GM12878 (cell line): ENCODE measurements around the gene NFIX. TPM values are rescaled to one million over a fixed set of nuclear protein-coding genes. Genes with fewer than 3 reads are reported as not detected.

ENCODE experiments used
- BACH1 ChIP-seq: fragments of 450-650 bp; IDR thresholded peaks from 2 replicates; pipeline ENCODE4 v1.6.1; 2017; ENCODE audit warnings: mild to moderate bottlenecking, borderline replicate concordance
- BHLHE40 ChIP-seq, 2 experiments: fragments of 450-650 bp in 1 of 2; IDR thresholded peaks; 2 replicates each; pipeline ENCODE4 v1.6.1; 2011 to 2017; ENCODE audit warnings: low read depth in 2 of 2, borderline replicate concordance in 1 of 2, improper control_type of control experiment in 1 of 2, low read length in 1 of 2, mild to moderate bottlenecking in 1 of 2
- GATAD2B ChIP-seq: fragments of 450-650 bp; conservative IDR thresholded peaks from 2 replicates; pipeline ENCODE4 v1.6.1; 2017; ENCODE audit warnings: low read depth, mild to moderate bottlenecking, moderate library complexity
- HDGF ChIP-seq: fragments of 450-650 bp; IDR thresholded peaks from 2 replicates; pipeline ENCODE4 v1.6.1; 2016; ENCODE audit warnings: antibody characterized with exemption
- IKZF1 ChIP-seq: fragments of 450-650 bp; conservative IDR thresholded peaks from 2 replicates; pipeline ENCODE4 v1.6.1; 2017; ENCODE audit warnings: antibody characterized with exemption, mild to moderate bottlenecking
- KDM1A ChIP-seq: fragments of 200-600 bp; sonication (generic); IDR thresholded peaks from 2 replicates; pipeline ENCODE4 v1.6.1; 2016; ENCODE audit warnings: borderline replicate concordance
- MXI1 ChIP-seq: fragments of 150-350 bp; IDR thresholded peaks from 2 replicates; pipeline ENCODE4 v1.6.1; 2011; ENCODE audit warnings: low read depth, mild to moderate bottlenecking, inconsistent platforms, low read length, improper control_type of control experiment
- MYC ChIP-seq: IDR thresholded peaks from 2 replicates; pipeline ENCODE4 v1.6.1; 2011; ENCODE audit warnings: mild to moderate bottlenecking, low read length, moderate library complexity, inconsistent platforms; ENCODE audit not compliant: insufficient read depth, insufficient replicate concordance, insufficient read length, severe bottlenecking
- NRF1 ChIP-seq: conservative IDR thresholded peaks from 2 replicates; pipeline ENCODE4 v1.6.1; 2011; ENCODE audit warnings: mild to moderate bottlenecking, low read depth, low read length, improper control_type of control experiment
- POLR2AphosphoS5 ChIP-seq: IDR thresholded peaks from 2 replicates; pipeline ENCODE4 v1.6.1; 2011; ENCODE audit warnings: mild to moderate bottlenecking, low read length, inconsistent platforms
- RBBP5 ChIP-seq: fragments of 200-600 bp; sonication (generic); conservative IDR thresholded peaks from 2 replicates; pipeline ENCODE4 v1.6.1; 2016
- SMAD5 ChIP-seq: IDR thresholded peaks from 2 replicates; pipeline ENCODE4 v1.6.1; 2016; ENCODE audit warnings: antibody characterized with exemption, low read depth
- SP1 ChIP-seq: IDR thresholded peaks from one replicate; pipeline ENCODE4 v1.6.1; 2011; ENCODE audit warnings: low read depth, low read length
- SPI1 ChIP-seq: IDR thresholded peaks from 2 replicates; pipeline ENCODE4 v1.6.1; 2011; ENCODE audit warnings: low read depth, mild to moderate bottlenecking, low read length, moderate library complexity, borderline replicate concordance; ENCODE audit not compliant: insufficient read depth
- SREBF1 ChIP-seq: IDR thresholded peaks from 2 replicates; pipeline ENCODE4 v1.6.1; 2012; ENCODE audit warnings: mild to moderate bottlenecking, low read length
- SUZ12 ChIP-seq: fragments of 200-600 bp; sonication (generic); IDR thresholded peaks from one replicate; pipeline ENCODE4 v1.6.1; 2018; ENCODE audit warnings: antibody characterized with exemption, mild to moderate bottlenecking; ENCODE audit not compliant: unreplicated experiment
- TCF12 ChIP-seq: IDR thresholded peaks from 2 replicates; pipeline ENCODE4 v1.6.1; 2011; ENCODE audit warnings: low read depth, mild to moderate bottlenecking, low read length
- TCF3 ChIP-seq: IDR thresholded peaks from 2 replicates; pipeline ENCODE4 v1.6.1; 2012; ENCODE audit warnings: low read depth, mild to moderate bottlenecking, low read length, borderline replicate concordance; ENCODE audit not compliant: insufficient read depth
- ZNF274 ChIP-seq: IDR thresholded peaks from one replicate; pipeline ENCODE4 v1.8.0; 2011; ENCODE audit not compliant: insufficient read length, insufficient read depth
- polyA plus RNA-seq, 11 experiments: library from polyadenylated mRNA; depleted of rRNA in 4 of 11; unstranded in 6 of 11; stranded (reverse) in 5 of 11; fragments of >200 nt; fragmentation: Nextera tagmentation in 4 of 11; fragmentation: Illumina TruSeq in 1 of 11; extraction: Ambion mirVana in 4 of 11; extraction: Trizol in 1 of 11; gene quantifications; 1 replicate in 1 of 11; 2 replicates in 10 of 11; pipeline versions ENCODE4 v1.2.1 to v1.2.3, GENCODE V29; 2011 to 2016; ENCODE audit warnings: inconsistent platforms in 2 of 11, missing spikeins in 2 of 11, low read depth in 1 of 11
- total RNA-seq, 4 experiments: library from RNA; depleted of rRNA in 3 of 4; stranded (reverse); fragments of >200 nt in 3 of 4; fragmentation: Illumina TruSeq in 1 of 4; extraction: Trizol in 1 of 4; gene quantifications; 2 replicates each; pipeline versions ENCODE4 v1.2.1 to v1.2.3, GENCODE V29; 2013 to 2021
- TF ChIP-seq, protein P1 (sequence below): IDR thresholded peaks from 2 replicates; pipeline ENCODE4 v1.6.1; 2011; ENCODE audit warnings: borderline replicate concordance, low read depth, mild to moderate bottlenecking, moderate library complexity, low read length; ENCODE audit not compliant: insufficient read depth, poor library complexity, severe bottlenecking
- TF ChIP-seq, protein P2 (sequence below): fragments of 450-650 bp; IDR thresholded peaks from 2 replicates; pipeline ENCODE4 v1.6.1; 2016; ENCODE audit warnings: mild to moderate bottlenecking
- TF ChIP-seq, protein P3 (sequence below): fragments of 450-650 bp; IDR thresholded peaks from 2 replicates; pipeline ENCODE4 v1.6.1; 2018; ENCODE audit warnings: borderline replicate concordance, mild to moderate bottlenecking; ENCODE audit not compliant: partially characterized antibody
- TF ChIP-seq, protein P4 (sequence below): fragments of 450-650 bp; IDR thresholded peaks from 2 replicates; pipeline ENCODE4 v1.6.1; 2014; ENCODE audit warnings: mild to moderate bottlenecking

NFIX gene
- total and polyA plus RNA-seq, 10 of the 15 experiments (the other 5 are each of a cell fraction or from before 2014, with no cell fraction given), result 0.02 to 2.2 (median 0.28) TPM

DNA sequence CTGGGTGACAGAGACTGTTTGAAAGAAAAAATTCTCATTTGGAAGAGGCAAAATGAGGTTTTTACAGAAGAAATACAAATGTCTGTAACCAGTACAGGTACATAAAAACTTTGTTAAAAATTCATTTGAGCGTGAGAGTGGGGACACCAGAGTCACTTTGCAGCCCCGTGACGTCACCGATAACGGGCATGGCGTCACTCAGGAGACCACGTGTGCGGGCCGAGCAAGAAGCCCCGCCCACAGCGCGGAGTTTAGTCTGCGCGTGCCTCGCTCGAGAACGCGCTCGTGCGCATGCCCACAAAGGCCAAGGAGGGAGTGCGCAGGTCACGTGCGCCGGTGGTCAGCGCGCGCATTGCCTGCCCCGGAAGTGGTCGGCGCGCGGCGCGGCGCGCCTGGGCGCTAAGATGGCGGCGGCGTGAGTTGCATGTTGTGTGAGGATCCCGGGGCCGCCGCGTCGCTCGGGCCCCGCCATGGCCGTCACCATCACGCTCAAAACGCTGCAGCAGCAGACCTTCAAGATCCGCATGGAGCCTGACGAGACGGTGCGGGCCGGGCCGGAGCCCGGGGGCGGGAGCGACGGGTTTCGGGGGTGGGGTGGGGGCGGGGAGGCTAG is 49.7 kb upstream of the NFIX start, which contains the start of gene RAD23A (continued):
- TF ChIP-seq TCF3 (peak; percentile 67; the same call in 1 of the 2 replicates), SPI1 (no peak), MXI1 (peak; percentile 97), TCF12 (peak; percentile 51; the same call in 1 of the 2 replicates), NRF1 (peak; percentile 94), SMAD5 (peak; percentile 82; the same call in 1 of the 2 replicates), SUZ12 (no peak), MYC (peak; percentile 76), SREBF1 (no peak), BHLHE40 (IDR thresholded peaks at IDR 0.05; ENCODE audit: borderline replicate concordance in 1 of 2, low read depth in 2 of 2, low read length in 1 of 2) (peak; percentile 100), GATAD2B (peak; percentile 19; the same call in 1 of the 2 replicates), BACH1 (peak; percentile 94), SP1 (peak; percentile 57), RBBP5 (no peak), IKZF1 (peak; percentile 99), ZNF274 (no peak), HDGF (0 out of 2 replicates have a peak, but pooled peaks have one; percentile 12), POLR2AphosphoS5 (peak; percentile 95), KDM1A (no peak)
- TF ChIP-seq, protein P1, sequence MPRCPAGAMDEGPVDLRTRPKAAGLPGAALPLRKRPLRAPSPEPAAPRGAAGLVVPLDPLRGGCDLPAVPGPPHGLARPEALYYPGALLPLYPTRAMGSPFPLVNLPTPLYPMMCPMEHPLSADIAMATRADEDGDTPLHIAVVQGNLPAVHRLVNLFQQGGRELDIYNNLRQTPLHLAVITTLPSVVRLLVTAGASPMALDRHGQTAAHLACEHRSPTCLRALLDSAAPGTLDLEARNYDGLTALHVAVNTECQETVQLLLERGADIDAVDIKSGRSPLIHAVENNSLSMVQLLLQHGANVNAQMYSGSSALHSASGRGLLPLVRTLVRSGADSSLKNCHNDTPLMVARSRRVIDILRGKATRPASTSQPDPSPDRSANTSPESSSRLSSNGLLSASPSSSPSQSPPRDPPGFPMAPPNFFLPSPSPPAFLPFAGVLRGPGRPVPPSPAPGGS, result peak; percentile 83
- TF ChIP-seq, protein P2, sequence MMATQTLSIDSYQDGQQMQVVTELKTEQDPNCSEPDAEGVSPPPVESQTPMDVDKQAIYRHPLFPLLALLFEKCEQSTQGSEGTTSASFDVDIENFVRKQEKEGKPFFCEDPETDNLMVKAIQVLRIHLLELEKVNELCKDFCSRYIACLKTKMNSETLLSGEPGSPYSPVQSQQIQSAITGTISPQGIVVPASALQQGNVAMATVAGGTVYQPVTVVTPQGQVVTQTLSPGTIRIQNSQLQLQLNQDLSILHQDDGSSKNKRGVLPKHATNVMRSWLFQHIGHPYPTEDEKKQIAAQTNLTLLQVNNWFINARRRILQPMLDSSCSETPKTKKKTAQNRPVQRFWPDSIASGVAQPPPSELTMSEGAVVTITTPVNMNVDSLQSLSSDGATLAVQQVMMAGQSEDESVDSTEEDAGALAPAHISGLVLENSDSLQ, result peak; percentile 88
- TF ChIP-seq, protein P3, sequence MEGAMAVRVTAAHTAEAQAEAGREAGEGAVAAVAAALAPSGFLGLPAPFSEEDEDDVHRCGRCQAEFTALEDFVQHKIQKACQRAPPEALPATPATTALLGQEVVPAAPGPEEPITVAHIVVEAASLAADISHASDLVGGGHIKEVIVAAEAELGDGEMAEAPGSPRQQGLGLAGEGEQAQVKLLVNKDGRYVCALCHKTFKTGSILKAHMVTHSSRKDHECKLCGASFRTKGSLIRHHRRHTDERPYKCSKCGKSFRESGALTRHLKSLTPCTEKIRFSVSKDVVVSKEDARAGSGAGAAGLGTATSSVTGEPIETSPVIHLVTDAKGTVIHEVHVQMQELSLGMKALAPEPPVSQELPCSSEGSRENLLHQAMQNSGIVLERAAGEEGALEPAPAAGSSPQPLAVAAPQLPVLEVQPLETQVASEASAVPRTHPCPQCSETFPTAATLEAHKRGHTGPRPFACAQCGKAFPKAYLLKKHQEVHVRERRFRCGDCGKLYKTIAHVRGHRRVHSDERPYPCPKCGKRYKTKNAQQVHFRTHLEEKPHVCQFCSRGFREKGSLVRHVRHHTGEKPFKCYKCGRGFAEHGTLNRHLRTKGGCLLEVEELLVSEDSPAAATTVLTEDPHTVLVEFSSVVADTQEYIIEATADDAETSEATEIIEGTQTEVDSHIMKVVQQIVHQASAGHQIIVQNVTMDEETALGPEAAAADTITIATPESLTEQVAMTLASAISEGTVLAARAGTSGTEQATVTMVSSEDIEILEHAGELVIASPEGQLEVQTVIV, result no peak
- TF ChIP-seq, protein P4, sequence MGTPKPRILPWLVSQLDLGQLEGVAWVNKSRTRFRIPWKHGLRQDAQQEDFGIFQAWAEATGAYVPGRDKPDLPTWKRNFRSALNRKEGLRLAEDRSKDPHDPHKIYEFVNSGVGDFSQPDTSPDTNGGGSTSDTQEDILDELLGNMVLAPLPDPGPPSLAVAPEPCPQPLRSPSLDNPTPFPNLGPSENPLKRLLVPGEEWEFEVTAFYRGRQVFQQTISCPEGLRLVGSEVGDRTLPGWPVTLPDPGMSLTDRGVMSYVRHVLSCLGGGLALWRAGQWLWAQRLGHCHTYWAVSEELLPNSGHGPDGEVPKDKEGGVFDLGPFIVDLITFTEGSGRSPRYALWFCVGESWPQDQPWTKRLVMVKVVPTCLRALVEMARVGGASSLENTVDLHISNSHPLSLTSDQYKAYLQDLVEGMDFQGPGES, result no peak
